HG03571 (cell line): ENCODE data around the gene SMYD5.

Source experiments
- ATAC-seq: cut with Tn5 transposase; IDR thresholded peaks from one replicate; pipeline ENCODE4 v1.9.1; 2021; ENCODE audit not compliant: unreplicated experiment

The SMYD5 gene

DNA sequence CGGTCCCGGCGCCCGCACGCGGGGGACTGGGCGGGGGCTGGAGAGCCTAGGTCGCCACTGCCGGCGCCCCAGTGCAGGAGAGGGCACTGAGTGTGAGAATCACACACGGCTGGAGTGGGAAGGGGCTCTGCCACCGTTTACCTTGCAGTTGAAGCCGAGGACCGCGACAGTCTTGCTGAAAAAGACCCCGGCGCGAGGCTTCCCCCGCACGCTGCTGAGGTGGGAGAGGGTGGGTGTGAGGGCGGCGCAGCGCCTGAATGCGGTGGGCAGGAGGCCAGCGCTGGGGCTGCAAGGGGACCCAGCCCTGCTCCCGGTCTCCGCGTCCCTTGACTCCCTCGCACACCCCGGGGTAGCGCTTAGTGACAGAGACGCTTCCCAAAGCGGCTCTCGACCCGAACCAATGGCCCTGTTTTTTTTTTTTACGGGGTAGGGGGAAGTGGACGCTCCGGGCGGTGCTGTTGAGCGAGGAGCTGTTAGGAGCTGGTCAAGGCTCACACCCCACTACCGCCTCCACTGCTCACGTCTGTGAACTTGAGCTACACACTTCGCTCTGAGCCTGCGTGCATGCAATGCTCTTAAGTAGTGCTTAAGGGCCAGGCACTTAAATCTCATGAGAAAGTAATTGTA, 10.9 kb upstream of the SMYD5 start:
- ATAC-seq, result no peak

DNA sequence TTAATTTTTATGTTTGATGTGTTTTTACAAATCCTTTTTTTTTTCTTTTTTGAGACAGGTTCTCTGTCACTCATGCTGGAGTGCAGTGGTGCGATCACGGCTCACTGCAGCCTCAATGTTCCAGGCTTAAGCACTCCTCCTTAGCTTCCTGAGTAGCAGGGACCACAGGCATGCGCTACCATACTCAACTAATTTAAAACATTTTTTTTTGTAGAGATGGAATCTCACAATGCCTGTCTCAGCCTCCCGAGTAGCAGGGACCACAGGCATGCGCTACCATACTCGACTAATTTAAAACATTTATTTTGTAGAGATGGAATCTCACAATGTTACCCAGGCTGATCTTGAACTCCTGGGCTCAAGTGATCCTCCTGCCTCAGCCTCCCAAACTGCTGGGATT, 8.4 kb upstream of the SMYD5 start:
- no peak for ATAC-seq

DNA sequence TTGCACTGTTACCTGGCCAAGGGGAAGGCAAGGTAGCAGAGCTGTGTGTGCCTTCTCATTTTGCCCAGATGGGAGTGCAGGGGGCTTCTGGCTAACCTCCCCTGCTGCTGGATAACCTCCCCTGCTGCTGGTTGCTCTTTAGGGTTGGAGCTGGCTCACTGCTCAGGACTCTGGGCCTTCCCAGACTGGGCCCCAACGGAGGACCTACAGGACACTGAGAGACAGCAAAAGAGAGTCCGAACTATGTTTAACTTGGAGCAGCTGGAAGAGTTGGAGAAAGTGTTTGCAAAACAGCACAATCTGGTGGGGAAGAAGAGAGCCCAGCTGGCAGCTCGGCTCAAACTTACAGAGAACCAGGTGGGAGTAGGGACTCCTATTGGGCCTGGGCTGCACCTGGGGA, 5.8 kb upstream of the SMYD5 start:
- ATAC-seq, result no peak

DNA sequence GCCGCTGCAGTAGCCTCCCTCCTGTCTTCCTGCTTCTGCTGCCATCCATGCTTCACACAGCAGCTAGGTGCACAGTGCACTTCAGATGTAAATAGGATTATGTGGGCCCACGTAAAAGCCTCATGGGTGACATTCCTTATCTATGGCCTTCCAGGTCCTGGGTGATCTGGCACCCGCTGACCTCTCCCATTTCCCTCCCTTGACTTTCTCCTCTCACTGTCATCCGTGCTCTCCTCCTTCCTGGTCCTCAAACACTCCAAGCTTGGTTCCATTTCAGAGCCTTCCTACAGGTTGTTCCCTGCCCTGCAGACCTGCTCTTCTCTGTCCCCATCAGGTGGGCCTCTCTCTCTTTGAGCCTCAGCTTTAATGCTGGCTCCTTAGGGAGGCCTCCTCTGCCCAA, 4.0 kb upstream of the SMYD5 start:
- ATAC-seq, result no peak

DNA sequence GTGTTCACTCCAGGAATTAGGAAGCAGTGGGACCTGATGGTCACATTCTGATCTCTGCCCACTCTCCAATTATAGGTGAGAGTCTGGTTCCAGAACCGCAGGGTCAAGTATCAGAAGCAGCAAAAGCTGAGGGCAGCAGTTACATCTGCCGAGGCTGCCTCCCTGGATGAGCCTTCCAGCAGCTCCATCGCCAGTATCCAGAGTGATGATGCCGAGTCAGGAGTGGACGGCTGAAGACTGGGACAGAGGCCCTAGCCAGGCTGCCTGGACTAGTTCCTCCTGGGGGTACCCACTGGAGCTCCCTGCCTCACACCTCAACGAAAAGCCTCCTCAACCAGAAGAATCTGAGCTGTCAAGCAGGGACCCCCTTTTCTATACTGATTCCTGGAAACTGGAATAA, 3.3 kb upstream of the SMYD5 start:
- no peak for ATAC-seq

DNA sequence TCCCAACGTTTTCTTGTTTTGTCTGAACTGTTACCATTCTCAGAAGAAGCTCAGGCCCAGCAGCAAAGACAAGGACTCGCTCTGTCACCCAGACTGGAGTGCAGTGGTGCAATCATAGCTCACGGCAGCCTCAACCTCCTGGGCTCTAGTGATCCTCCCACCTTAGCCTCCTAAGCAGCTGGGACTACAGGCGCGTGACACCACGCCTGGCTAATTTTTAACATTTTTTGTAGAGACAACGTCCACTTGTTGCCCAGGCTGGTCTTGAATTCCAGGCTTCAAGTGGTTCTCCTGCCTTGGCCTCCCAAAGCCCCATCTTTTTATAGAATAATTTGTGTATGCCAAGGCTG, 2.0 kb upstream of the SMYD5 start:
- no peak for ATAC-seq

DNA sequence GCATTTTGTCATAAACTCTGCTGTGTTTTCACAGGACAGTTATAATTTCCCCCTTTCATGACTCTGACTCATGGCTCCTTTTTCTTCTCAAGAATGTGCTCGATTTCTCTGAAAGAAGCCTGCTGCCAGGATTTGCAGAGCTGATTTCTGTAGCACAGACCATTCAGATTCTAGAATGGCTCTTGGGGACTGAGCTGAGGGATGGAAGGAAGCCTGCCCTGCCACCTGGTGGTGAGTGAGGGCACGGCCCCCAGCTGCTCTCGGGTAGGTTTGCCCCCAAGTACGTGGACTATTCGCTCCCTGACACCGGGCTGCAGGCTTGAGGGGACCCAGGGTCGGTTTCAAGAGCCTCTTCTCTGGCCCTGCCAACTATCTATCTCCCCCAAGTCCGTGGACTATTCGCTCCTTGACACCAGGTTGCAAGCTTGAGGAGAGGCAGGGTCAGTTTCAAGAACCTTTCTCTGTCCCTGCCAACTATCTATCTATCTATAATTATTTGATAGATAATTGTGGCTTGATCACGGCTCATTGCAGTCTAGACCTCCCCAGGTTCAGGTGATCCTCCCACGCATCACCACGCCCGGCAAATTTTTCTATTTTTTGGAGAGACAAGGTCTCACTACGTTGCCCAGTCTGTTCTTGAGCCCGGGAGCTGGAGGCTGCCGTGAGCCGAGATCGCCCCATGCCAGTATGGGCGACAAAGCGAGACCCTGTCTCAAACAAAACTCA, 1.4 kb upstream of the SMYD5 start:
- peak; percentile 52 for ATAC-seq

DNA sequence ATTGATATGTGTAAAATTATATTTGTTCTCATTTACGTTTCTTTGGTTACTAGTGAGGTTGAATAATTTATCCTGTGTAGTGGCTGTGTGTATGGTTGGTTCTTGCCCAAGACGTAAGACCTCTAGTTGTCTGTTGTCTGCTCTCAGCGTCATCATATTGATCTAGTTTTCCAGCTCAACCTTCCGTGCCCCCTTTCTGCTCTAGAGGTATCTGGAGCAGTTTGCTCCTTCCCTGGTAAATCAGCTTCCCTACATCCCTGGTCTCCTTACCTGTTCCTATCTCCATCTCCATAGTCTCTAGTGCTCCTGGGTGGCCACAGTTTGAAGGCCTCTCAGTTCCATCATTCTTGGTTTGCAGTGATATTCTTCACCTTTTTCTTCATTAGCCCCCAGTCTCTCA, 1.2 kb downstream of the SMYD5 start:
- ATAC-seq, result no peak

DNA sequence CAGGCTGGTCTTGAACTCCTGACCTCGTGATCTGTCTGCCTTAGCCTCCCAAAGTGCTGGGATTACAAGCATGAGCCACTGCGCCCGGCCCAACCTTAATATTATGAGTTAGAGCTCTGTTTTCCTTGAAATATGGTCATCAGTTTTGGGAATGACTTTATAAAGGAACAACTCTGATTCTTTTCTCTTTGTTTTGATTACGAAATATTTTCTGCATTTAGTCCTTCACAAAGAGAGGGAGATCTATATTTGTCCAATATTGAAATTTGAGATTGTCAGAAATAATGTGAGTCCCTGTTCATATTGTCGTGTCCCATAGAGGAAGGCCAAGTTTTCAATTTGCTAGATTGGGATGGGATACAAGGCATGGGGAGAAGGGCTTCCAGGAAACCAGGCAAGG, 3.1 kb downstream of the SMYD5 start:
- ATAC-seq, result no peak

DNA sequence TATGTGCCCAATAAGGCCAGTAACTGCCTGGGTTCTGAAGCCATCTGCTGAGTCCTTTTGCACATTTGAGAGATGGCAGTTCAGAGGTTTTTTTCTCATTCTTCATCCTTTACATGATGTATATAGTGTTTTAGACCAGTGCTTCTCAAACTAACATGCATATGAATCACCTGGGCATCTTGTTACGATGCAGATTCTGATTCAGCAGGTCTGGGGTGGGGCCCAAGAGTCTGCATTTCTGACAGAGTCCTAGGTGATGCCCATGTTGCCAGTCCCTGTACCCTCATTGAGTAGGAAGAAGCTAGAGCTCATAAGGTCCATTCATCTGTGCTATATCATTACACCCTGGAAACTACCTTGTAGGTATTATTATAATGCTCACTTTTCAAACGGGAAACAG, 3.8 kb downstream of the SMYD5 start:
- no peak for ATAC-seq

DNA sequence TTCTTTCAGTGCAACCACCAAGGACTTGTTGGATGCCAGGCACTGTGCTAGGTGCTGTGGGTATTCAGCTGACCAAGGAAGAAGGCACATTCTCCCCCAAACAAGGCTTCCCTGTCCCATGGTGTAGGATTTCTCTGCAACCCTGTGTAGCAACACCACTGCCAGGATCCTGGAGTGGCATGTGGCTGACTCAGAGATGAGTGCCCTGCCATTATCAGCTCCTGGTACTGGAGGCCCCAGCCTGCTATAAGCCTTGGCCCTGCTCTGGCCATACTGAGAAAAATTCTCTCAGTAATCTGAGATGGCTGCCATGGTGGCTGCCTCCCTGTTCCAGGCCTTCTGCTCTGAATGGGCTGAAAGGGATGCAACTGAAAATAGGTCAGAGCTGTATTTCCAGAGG, 4.3 kb downstream of the SMYD5 start:
- ATAC-seq, result no peak

DNA sequence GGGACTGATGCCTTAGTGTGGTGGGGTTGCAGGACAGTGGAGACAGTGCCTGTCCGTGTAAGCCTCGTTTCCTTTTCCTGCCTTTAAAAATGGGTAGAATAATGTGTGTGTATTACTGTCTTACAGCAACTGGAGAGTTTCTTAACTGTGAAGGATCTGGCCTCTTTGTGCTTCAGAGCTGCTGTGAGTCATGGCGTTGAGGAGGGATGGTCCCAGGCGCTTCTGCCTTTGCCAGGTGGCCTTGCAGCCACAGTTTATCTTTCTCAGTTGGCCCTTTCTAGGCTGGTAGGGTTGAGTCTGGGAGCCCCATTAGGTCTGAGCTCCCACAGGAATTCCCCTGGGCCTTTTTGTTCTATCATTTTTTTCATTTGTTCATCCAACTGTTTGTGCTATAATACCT, 9.8 kb downstream of the SMYD5 start:
- no peak for ATAC-seq

DNA sequence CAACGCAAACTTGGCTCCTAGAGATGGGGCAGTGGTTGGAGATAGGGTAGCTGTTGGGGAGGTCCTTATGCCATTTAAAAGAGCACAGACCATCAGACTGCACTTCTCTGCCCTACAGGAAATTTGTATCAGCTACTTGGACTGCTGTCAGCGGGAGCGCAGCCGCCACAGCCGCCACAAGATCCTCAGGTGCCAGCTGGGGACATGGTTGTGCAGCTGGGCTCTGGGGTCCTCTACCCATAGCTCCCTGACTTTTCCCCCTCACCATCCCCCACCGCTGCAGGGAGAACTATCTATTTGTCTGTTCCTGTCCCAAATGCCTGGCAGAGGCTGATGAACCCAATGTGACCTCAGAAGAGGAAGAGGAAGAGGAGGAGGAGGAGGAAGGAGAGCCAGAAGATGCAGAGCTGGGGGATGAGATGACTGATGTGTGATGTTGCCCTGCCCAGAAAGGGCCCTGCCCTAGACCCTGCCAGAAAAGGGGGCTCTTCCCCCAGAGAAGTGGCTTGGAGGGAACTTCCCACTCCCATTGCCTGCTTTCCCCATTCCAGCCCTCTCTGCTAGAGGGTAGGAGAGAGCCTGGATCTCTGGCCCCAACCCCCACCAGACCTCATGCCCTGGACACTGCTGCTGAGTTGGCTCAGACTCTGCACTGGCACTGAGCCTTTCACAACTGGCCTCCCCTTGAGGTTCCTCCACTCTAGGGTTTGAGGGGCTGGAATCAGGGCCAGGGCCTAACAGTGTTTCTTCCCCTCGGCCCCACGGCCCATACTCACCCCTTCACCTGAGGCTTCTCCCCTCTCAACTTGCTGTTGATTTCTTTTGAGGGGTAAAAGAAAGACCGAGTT, 11.7 kb downstream of the SMYD5 start:
- no peak for ATAC-seq

DNA sequence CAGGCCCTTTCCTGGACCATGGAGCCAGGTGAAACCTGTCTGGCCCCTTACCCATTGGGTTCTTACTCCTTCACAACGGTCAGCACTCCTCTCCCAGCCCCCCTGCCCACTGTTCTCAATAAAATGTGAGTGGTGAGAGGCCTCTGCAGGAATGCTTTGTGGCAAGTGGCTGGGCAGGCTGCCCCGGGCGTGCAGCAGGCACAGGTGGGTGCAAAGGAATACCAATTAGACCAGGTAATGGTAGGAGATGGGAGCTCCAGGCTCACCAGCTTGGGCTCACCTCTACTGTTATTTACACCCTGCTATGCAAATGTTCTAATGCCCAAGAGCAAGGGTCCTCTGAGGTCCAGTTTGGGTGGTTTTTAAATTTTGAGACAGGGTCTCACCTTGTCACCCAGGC, 13.0 kb downstream of the SMYD5 start:
- no peak for ATAC-seq

DNA sequence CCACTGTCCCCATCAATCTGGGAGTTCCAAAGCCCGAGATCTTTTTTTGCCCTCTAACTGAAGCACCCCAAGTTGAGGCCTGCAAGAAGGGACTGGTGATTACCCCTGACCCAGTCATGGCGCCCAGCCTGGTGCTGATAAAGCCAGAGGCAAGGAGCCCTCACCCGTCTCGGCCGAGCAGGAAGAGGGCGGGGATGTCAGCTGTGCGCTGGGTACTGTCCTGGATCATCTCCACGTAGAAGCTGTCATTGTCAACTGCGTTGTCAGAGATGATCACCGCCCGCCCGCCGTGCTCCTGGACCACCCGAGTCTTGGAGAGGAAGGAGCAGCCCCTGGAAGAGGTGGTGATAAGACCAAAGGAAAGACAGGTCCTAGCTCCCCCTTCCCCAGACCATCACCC, 14.6 kb downstream of the SMYD5 start:
- no peak for ATAC-seq

DNA sequence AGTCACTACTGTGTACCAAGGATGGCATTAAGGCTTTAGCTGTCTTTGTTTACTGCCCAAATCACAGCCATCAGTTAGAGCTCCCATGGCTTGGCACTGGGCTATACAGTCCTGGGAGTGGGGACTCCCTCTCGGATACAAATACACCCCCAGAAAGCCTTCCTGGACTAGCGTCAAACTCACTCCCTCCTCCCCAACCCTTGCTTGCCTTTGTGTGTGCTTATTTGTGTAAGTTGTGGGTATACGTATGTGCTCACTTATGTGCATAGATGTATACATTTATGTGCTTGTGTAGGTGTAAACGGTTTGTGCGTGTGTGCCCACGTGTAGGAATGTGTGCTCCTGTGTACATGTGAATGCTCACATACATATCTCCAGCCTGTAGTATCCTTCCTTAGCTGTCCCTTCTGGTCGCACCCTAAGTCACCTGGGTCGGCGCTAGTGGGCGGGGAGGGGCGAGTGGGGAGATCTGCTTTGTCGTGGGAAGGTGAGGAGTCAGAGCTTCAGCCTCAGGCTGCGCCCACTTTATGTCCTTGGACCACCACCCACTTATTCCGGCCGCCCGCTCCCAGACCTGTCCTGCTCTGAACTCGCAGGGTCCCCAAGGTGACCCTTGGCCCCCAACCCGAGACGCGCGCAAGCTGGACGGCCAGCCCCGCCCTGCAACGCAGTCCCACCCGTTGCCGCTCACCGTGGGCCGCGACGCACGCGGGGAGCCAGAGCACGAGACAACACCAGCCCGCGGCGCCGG, 18.5 kb downstream of the SMYD5 start:
- peak; percentile 6 for ATAC-seq

DNA sequence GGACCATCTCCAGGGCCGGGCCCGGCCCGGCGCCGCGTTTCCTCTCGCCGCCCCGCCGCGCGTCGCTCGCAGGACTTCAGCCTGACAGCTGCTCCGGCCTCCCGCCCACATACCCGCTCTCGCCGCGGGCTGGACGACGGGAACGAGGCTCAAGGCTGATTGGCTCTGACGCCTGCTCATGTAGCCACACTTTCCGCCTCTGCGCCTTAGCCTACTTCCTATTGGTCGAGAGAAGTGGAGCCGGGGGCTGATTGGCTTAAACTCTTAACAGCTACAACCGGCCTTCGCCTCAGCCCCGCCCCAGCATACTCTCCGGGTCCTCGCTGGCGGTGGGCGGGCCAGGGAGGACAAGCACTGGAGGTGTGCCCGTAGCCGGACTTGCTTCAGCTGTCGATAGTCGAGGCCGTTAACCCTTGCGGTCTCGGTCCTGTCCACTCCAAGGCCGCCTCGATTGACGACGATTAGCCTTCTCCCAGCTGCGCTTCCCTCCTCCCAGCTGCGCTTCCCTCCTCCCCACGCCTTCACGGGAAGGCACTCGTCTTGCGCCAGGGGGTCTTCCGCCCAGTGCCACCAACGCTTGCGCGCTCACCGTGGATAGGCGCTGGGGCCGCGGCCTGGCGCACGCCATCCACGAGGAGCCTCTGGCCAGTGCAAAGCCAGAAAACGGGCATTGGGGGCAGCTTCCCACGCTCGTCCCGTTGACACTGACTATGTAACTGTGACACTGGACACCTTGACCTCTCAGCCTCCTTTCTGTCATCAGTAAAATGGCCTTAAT, 19.3 kb downstream of the SMYD5 start, which contains the start of gene PRADC1:
Gene PRADC1, minus strand, starts transcription at position 86 of the 778 bp plus-strand sequence. Its CDS starts 79 bp downstream, at position 7.
- ATAC-seq, result peak; percentile 88

DNA sequence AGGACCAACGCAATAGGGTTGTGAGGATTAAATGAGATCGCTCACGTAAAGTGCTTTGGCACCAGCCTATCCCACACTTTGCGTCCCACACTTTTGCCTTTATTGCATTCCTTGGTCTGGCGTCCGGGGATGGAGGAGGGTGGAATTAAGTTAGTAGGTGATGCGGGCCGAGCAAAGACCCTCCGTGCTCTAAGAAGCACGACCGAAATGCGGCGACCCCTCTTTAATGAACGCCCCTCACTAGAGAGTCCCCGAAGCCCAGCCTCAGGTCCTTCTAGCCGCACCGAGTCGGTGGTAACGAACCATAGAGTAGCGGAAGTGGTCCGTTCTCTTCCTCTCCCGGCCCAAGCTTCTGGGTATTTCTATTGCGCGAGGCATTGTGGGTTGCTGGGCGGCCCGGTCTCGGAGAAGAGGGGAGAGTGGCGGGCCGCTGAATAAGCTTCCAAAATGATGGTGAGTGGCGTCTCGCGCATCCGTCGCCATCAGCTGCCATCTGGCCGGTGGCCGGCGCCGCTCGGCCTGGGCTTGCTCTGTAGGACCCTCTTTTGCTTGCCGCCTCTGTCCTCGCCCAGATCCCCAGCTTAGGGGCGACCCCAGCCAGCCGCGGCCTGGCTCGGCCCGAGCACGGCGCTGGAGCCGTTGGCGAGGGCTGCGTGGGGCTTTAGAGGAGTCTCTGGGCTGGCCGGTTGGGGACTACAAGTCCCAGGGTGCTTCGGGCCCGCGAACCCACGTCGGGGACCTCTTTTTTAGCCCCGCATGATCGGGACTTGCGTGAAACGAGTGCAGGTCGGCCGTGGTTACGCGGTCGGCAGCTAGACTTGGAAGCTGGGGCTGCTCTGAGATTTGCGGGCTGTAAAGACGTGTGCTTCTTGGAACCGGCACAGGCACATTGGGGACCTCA, 20.1 kb downstream of the SMYD5 start, which contains the start of gene CCT7:
Gene CCT7, plus strand, starts transcription at position 377 of the 901 bp plus-strand sequence. Its CDS starts 71 bp downstream, at position 448.
- ATAC-seq, result peak; percentile 55

DNA sequence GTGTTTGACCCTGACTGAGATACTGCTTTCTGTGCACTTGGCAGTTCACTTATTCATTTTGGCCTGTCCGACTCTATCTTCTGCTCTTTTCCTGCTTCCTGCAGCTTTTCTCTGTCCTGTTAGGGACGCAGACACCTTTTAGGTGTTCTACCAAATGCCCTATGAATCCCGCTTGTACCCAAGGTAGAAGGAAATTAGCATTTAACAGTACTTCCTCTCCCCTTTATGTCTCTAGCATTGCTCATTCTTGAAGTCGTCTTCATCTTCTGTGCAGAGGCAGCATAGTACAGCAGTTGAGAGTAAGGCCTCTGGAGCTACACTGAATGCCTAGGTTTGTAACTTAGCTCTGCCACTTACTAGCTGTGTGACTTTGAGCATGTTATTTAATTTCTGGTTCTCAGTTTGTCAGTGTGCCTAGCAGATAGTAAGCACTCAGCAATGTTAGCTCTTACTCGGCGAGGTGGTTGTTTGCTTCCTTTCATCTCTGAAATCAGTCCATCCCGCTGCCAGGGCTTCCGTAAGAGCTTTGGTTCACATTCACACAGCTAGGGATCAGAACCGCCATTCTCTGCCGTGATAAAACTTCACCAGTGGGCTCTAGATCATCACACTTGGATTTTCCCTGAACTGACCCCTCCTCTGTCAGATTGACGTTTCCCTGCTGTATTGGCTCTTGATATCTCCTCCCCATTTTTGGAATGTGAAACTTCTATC, 21.4 kb downstream of the SMYD5 start:
- ATAC-seq, result no peak
